GM12878 (cell line): ENCODE measurements around the gene HERC2. TPM values are rescaled to one million over a fixed set of nuclear protein-coding genes. Genes with fewer than 3 reads are reported as not detected.
"Not testable (repeated sequence)": the region's sequence is repeated elsewhere in the genome, so short reads cannot be mapped to it uniquely, and the experiment has no call there.

ENCODE experiments used
- ATAC-seq: fragments of 200-7000 bp; cut with Tn5 transposase; 3 replicates; pipeline ENCODE4 v1.9.1; 2020; ENCODE audit warnings: mild to moderate bottlenecking, moderate library complexity
- BruUV-seq: library from RNA; stranded (reverse); fragments of 400-500 nt; replicated peaks from 2 replicates; lab custom pipeline; 2021; lab: Mats Ljungman, UMichigan
- CTCF ChIA-PET: fragments of 300-600 bp; sonication (Branson Sonifier 250); formaldehyde crosslinking; extraction: SDS; loops from one replicate; lab custom pipeline; 2021; ENCODE audit warnings: inconsistent platforms; lab: Yijun Ruan, JAX
- POLR2A ChIA-PET: fragments of 350-600 bp; formaldehyde crosslinking; extraction: SDS; loops from one replicate; lab custom pipeline; 2021; ENCODE audit warnings: inconsistent platforms; lab: Charles Lee
- RAD21 ChIA-PET: fragments of 300-600 bp; sonication (Branson Sonifier 250); formaldehyde crosslinking; loops from one replicate; lab custom pipeline; 2023; ENCODE audit warnings: antibody characterized with exemption; ENCODE audit not compliant: unreplicated experiment; lab: Charles Lee
- SMC1A ChIA-PET: fragments of 300-600 bp; sonication (Branson Sonifier 250); formaldehyde crosslinking; loops from one replicate; lab custom pipeline; 2023; ENCODE audit not compliant: unreplicated experiment, uncharacterized antibody; lab: Charles Lee
- DNase-seq: peaks from one replicate; pipeline ENCODE4 v3.0.0-alpha.2; 2011; ENCODE audit warnings: low read depth, low spot score
- FAIRE-seq: peaks from 3 replicates; lab custom pipeline; 2011; peaks lifted over from hg19 to GRCh38; lab: Jason Lieb, UNC
- H2AFZ ChIP-seq: 2 replicates; pipeline ENCODE4 v1.6.0; 2011; ENCODE audit warnings: low read depth, low read length, control low read depth; ENCODE audit not compliant: control insufficient read depth
- H3K27ac ChIP-seq: 2 replicates; pipeline ENCODE4 v1.5.1; 2011; ENCODE audit warnings: control low read depth; ENCODE audit not compliant: control insufficient read depth, insufficient read depth
- H3K27me3 ChIP-seq, 2 experiments: replicated peaks in 1 of 2; 2 replicates each; pipeline versions ENCODE4 v1.6.0 to v1.6.1; 2011; ENCODE audit warnings: low read length in 1 of 2; ENCODE audit not compliant: control insufficient read depth in 2 of 2, insufficient read depth in 2 of 2
- H3K36me3 ChIP-seq, 2 experiments: 2 replicates each; pipeline ENCODE4 v1.5.1; 2011; ENCODE audit warnings: low read length in 1 of 2; ENCODE audit not compliant: control insufficient read depth in 2 of 2, insufficient read depth in 2 of 2
- H3K4me1 ChIP-seq: 2 replicates; pipeline ENCODE4 v1.6.1; 2011; ENCODE audit warnings: mild to moderate bottlenecking, low read length, moderate library complexity, mixed read lengths; ENCODE audit not compliant: control insufficient read depth, insufficient read depth
- H3K4me2 ChIP-seq: 2 replicates; pipeline ENCODE4 v1.6.0; 2011; ENCODE audit warnings: control low read depth; ENCODE audit not compliant: control insufficient read depth, insufficient read depth
- H3K4me3 ChIP-seq: fragments of 200-600 bp; sonication (generic); 2 replicates; pipeline ENCODE4 v1.5.1; 2016
- H3K79me2 ChIP-seq: 2 replicates; pipeline ENCODE4 v1.6.0; 2011; ENCODE audit warnings: low read length; ENCODE audit not compliant: control insufficient read depth, insufficient read depth
- H3K9ac ChIP-seq: 2 replicates; pipeline ENCODE4 v1.8.0; 2011; ENCODE audit warnings: low read length, control low read depth, mixed read lengths; ENCODE audit not compliant: control insufficient read depth, insufficient read depth
- H3K9me3 ChIP-seq: replicated peaks from 3 replicates; pipeline ENCODE4 v1.5.1; 2011; ENCODE audit warnings: mild to moderate bottlenecking, low read length; ENCODE audit not compliant: control insufficient read depth, insufficient read depth
- H4K20me1 ChIP-seq: 2 replicates; pipeline ENCODE4 v1.6.0; 2011; ENCODE audit not compliant: control insufficient read depth, insufficient read depth
- BCL11A ChIP-seq: IDR thresholded peaks from 2 replicates; pipeline ENCODE4 v1.6.1; 2011; ENCODE audit warnings: low read depth, low read length
- CREB1 ChIP-seq: IDR thresholded peaks from 2 replicates; pipeline ENCODE4 v1.6.1; 2012; ENCODE audit warnings: low read depth, mild to moderate bottlenecking, inconsistent platforms
- CREM ChIP-seq: IDR thresholded peaks from 2 replicates; pipeline ENCODE4 v1.6.1; 2014; ENCODE audit warnings: antibody characterized with exemption, low read depth
- EED ChIP-seq: sonication (generic); IDR thresholded peaks from 2 replicates; pipeline ENCODE4 v1.6.1; 2016; ENCODE audit warnings: antibody characterized with exemption, low read depth
- IKZF1 ChIP-seq: fragments of 450-650 bp; conservative IDR thresholded peaks from 2 replicates; pipeline ENCODE4 v1.6.1; 2017; ENCODE audit warnings: antibody characterized with exemption, mild to moderate bottlenecking
- IKZF2 ChIP-seq, 2 experiments: fragments of 450-650 bp; IDR thresholded peaks; 2 replicates each; pipeline ENCODE4 v1.6.1; 2017; ENCODE audit warnings: mild to moderate bottlenecking in 2 of 2, moderate library complexity in 2 of 2
- MEF2B ChIP-seq: fragments of 450-650 bp; IDR thresholded peaks from 2 replicates; pipeline ENCODE4 v1.6.1; 2018; ENCODE audit warnings: mild to moderate bottlenecking, moderate library complexity; ENCODE audit not compliant: partially characterized antibody, poor library complexity, severe bottlenecking
- MTA2 ChIP-seq: fragments of 450-650 bp; IDR thresholded peaks from 2 replicates; pipeline ENCODE4 v1.6.1; 2016; ENCODE audit warnings: low read depth, mild to moderate bottlenecking, moderate library complexity
- NBN ChIP-seq: fragments of 450-650 bp; IDR thresholded peaks from 2 replicates; pipeline ENCODE4 v1.6.1; 2016
- NFIC ChIP-seq: IDR thresholded peaks from 2 replicates; pipeline ENCODE4 v1.6.1; 2012; ENCODE audit warnings: low read depth, mild to moderate bottlenecking, inconsistent platforms, low read length, moderate library complexity
- SPI1 ChIP-seq: IDR thresholded peaks from 2 replicates; pipeline ENCODE4 v1.6.1; 2011; ENCODE audit warnings: low read depth, mild to moderate bottlenecking, low read length, moderate library complexity, borderline replicate concordance; ENCODE audit not compliant: insufficient read depth
- WGBS: methylation state at CpG from one replicate; pipeline ENCODE4 v1.1.6; 2016; ENCODE audit warnings: low lambda C conversion rate; ENCODE audit not compliant: insufficient replicate concordance, insufficient coverage; ENCODE audit errors: missing lambda C conversion rate; 5-methylcytosine and 5-hydroxymethylcytosine counted together
- in situ Hi-C: fragments of 300-500 bp; cut with MboI; formaldehyde crosslinking; loops from 9 replicates; pipeline ENCODE4 v1.14.3; 2018; ENCODE audit warnings: mixed read lengths
- intact Hi-C: fragments of 100-400 bp; cut with micrococcal nuclease; formaldehyde crosslinking; loops from one replicate; pipeline ENCODE4 v1.14.2; 2022; ENCODE audit not compliant: unreplicated experiment
- polyA plus RNA-seq, 11 experiments: library from polyadenylated mRNA; depleted of rRNA in 4 of 11; unstranded in 6 of 11; stranded (reverse) in 5 of 11; fragments of >200 nt; fragmentation: Nextera tagmentation in 4 of 11; fragmentation: Illumina TruSeq in 1 of 11; extraction: Ambion mirVana in 4 of 11; extraction: Trizol in 1 of 11; gene quantifications; 1 replicate in 1 of 11; 2 replicates in 10 of 11; pipeline versions ENCODE4 v1.2.1 to v1.2.3, GENCODE V29; 2011 to 2016; ENCODE audit warnings: inconsistent platforms in 2 of 11, missing spikeins in 2 of 11, low read depth in 1 of 11
- total RNA-seq, 4 experiments: library from RNA; depleted of rRNA in 3 of 4; stranded (reverse); fragments of >200 nt in 3 of 4; fragmentation: Illumina TruSeq in 1 of 4; extraction: Trizol in 1 of 4; gene quantifications; 2 replicates each; pipeline versions ENCODE4 v1.2.1 to v1.2.3, GENCODE V29; 2013 to 2021
- TF ChIP-seq, protein P1 (sequence below): fragments of 450-650 bp; IDR thresholded peaks from 2 replicates; pipeline ENCODE4 v1.6.1; 2017; ENCODE audit warnings: low read depth, mild to moderate bottlenecking, moderate library complexity

Gene HERC2
- total and polyA plus RNA-seq, 10 of the 15 experiments (the other 5 are each of a cell fraction or from before 2014, with no cell fraction given) = 6.1 to 39.0 (median 24.0) TPM

GRCh38 chr15:28288830-28289693 is 32.9 kb downstream of the HERC2 start:
- 5% methylated on average over 6 of the region's 7 CpGs for WGBS

GRCh38 chr15:28286659-28287058 is 35.3 kb downstream of the HERC2 start:
- H3K4me1 ChIP-seq, H3K9ac ChIP-seq, H3K4me3 ChIP-seq, SMC1A ChIA-PET, RAD21 ChIA-PET, H3K9me3 ChIP-seq, FAIRE-seq, H3K27ac ChIP-seq, in situ Hi-C loops, intact Hi-C loops, H3K4me2 ChIP-seq, H4K20me1 ChIP-seq, H2AFZ ChIP-seq, ATAC-seq, H3K36me3 ChIP-seq, BruUV-seq, POLR2A ChIA-PET, H3K27me3 ChIP-seq, DNase-seq, H3K79me2 ChIP-seq: not testable (repeated sequence)
- CTCF ChIA-PET = interaction anchor here (1.3 kb wide), 1 partner anchor 13 kb away, joined by 3 read pairs; no protein-coding TSS in a partner anchor
- WGBS = 85% methylated on average over 7 of the region's 8 CpGs

More at GRCh38 chr15:28288830-28289693, 32.9 kb downstream of the HERC2 start:
- H3K36me3 ChIP-seq, H3K79me2 ChIP-seq, CTCF ChIA-PET, in situ Hi-C loops, H3K9ac ChIP-seq, FAIRE-seq, intact Hi-C loops, RAD21 ChIA-PET, H3K4me1 ChIP-seq, BruUV-seq, H4K20me1 ChIP-seq, H3K9me3 ChIP-seq, H3K27me3 ChIP-seq, H2AFZ ChIP-seq: not testable (repeated sequence)
- POLR2A ChIA-PET = interaction anchor here (0.6 kb wide), 1 partner anchor 146 kb away, joined by 3 read pairs; no protein-coding TSS in a partner anchor
- DNase-seq = peak; percentile 58
- peak overlapping the region; percentile 63 for H3K27ac ChIP-seq
- peak overlapping the region; percentile 31 for H3K4me2 ChIP-seq
- SMC1A ChIA-PET = interaction anchor here (0.7 kb wide), 1 partner anchor 23 kb away, joined by 3 read pairs; no protein-coding TSS in a partner anchor
- TF ChIP-seq EED = peak; percentile 89
- peak; percentile 62 to 75 for TF ChIP-seq IKZF2 (IDR thresholded peaks at IDR 0.05)
- TF ChIP-seq IKZF1 = peak; percentile 56; the same call in 1 of the 2 replicates
- 0 out of 2 replicates have a peak, but pooled peaks have one; percentile 32 for TF ChIP-seq NBN
- TF ChIP-seq, protein P1, sequence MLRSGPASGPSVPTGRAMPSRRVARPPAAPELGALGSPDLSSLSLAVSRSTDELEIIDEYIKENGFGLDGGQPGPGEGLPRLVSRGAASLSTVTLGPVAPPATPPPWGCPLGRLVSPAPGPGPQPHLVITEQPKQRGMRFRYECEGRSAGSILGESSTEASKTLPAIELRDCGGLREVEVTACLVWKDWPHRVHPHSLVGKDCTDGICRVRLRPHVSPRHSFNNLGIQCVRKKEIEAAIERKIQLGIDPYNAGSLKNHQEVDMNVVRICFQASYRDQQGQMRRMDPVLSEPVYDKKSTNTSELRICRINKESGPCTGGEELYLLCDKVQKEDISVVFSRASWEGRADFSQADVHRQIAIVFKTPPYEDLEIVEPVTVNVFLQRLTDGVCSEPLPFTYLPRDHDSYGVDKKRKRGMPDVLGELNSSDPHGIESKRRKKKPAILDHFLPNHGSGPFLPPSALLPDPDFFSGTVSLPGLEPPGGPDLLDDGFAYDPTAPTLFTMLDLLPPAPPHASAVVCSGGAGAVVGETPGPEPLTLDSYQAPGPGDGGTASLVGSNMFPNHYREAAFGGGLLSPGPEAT = 0 out of 2 replicates have a peak, but pooled peaks have one; percentile 47
- TF ChIP-seq NFIC = peak; percentile 55
- TF ChIP-seq SPI1 = peak; percentile 26; the same call in 1 of the 2 replicates
- TF ChIP-seq CREB1 = peak; percentile 59; the same call in 1 of the 2 replicates
- peak; percentile 51 for TF ChIP-seq MTA2
- TF ChIP-seq CREM = peak; percentile 12; the same call in 1 of the 2 replicates
- TF ChIP-seq BCL11A = peak; percentile 58; the same call in 1 of the 2 replicates
- peak; percentile 70 for TF ChIP-seq MEF2B
- H3K4me3 ChIP-seq = peak overlapping the region; percentile 48; the same call in 1 of the 2 replicates
- ATAC-seq = peak; percentile 91
